Measurements from ENCODE around the gene WNT3. TPM values are rescaled to one million over a fixed set of nuclear protein-coding genes. Genes with fewer than 3 reads are reported as not detected.

Gene WNT3
- total RNA-seq, 1 donor from 2014 or later, result 2.0 TPM

GRCh38 chr17:46809110-46809571, 9.4 kb downstream of the WNT3 start:
- Mint-ChIP-seq H3K9me3 (ENCODE audit: unreplicated experiment) (peaks cover 3% of the 10 kb centered on the region), H3K27ac (ENCODE audit: unreplicated experiment) (no peak overlapping the region), H3K27me3 (ENCODE audit: unreplicated experiment) (peaks cover 16% of the 10 kb centered on the region), H3K4me1 (ENCODE audit: unreplicated experiment) (no peaks in the 10 kb centered on the region), H3K36me3 (ENCODE audit: unreplicated experiment) (no peaks in the 10 kb centered on the region), H3K4me3 (ENCODE audit: unreplicated experiment) (no peak overlapping the region)
- TF ChIP-seq, protein P1, sequence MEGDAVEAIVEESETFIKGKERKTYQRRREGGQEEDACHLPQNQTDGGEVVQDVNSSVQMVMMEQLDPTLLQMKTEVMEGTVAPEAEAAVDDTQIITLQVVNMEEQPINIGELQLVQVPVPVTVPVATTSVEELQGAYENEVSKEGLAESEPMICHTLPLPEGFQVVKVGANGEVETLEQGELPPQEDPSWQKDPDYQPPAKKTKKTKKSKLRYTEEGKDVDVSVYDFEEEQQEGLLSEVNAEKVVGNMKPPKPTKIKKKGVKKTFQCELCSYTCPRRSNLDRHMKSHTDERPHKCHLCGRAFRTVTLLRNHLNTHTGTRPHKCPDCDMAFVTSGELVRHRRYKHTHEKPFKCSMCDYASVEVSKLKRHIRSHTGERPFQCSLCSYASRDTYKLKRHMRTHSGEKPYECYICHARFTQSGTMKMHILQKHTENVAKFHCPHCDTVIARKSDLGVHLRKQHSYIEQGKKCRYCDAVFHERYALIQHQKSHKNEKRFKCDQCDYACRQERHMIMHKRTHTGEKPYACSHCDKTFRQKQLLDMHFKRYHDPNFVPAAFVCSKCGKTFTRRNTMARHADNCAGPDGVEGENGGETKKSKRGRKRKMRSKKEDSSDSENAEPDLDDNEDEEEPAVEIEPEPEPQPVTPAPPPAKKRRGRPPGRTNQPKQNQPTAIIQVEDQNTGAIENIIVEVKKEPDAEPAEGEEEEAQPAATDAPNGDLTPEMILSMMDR (IDR thresholded peaks at IDR 0.05), result no peak
- no peak for DNase-seq (ENCODE audit: extremely low spot score, unreplicated experiment)

- H3K27ac Mint-ChIP-seq (ENCODE audit: unreplicated experiment), result no peak overlapping the region
These were observed 12.7 kb downstream of the WNT3 start for GRCh38 chr17:46805771-46806170.

DNA sequence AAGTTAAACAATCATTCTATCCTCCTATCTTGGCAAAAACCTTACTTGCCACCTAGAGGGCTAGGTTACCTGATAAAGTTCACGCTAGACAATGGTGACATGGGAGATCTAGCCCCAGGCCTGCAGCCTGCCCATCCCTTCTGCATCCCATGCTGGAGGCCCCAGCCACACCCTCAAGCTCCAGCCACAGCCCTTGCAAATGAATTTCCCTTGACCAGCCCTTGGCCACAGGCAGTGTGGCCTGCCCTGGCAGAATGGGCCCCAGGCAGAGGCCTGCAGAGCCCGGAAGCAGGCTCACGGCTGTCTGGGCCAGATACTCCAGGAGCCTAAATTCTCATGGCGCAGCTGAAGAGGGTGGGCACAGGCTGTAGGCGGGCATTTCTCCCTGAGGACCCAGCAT, 14.9 kb downstream of the WNT3 start:
- DNase-seq (ENCODE audit: extremely low spot score, unreplicated experiment), result no peak
- Mint-ChIP-seq H3K4me3 (ENCODE audit: unreplicated experiment) (no peak overlapping the region), H3K9me3 (ENCODE audit: unreplicated experiment) (peaks cover 3% of the 10 kb centered on the region), H3K4me1 (ENCODE audit: unreplicated experiment) (no peaks in the 10 kb centered on the region), H3K27ac (ENCODE audit: unreplicated experiment) (no peak overlapping the region), H3K36me3 (ENCODE audit: unreplicated experiment) (no peaks in the 10 kb centered on the region), H3K27me3 (ENCODE audit: unreplicated experiment) (no peaks in the 10 kb centered on the region)
- TF ChIP-seq, protein P1 (IDR thresholded peaks at IDR 0.05), result no peak

More at GRCh38 chr17:46805771-46806170, 12.7 kb downstream of the WNT3 start:
- no peaks in the 10 kb centered on the region for H3K4me1 Mint-ChIP-seq (ENCODE audit: unreplicated experiment)
- no peak for DNase-seq (ENCODE audit: extremely low spot score, unreplicated experiment)
- H3K36me3 Mint-ChIP-seq (ENCODE audit: unreplicated experiment), result no peaks in the 10 kb centered on the region
- H3K27me3 Mint-ChIP-seq (ENCODE audit: unreplicated experiment), result no peaks in the 10 kb centered on the region
- H3K4me3 Mint-ChIP-seq (ENCODE audit: unreplicated experiment), result no peak overlapping the region
- TF ChIP-seq, protein P1 (IDR thresholded peaks at IDR 0.05), result no peak
- peaks cover 3% of the 10 kb centered on the region for H3K9me3 Mint-ChIP-seq (ENCODE audit: unreplicated experiment)

DNA sequence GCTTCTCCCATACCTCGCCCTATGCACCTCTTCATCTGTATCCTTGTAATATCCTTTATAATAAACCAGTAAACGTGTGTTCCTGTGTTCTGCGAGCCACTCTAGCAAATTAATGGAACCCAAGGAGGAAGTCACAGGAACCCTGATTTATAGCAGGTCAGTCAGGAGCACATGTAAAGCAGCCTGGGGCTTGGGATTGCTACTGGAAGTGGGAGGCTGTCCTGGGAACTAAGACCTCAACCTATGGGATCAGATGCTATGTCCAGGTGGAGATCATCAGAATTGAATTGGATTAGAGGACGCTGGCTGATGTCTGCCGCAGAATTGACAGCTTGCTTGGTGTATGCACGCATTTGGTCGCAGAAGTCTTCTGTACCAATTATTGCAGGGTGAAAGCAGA, 15.7 kb downstream of the WNT3 start:
- Mint-ChIP-seq H3K27me3 (ENCODE audit: unreplicated experiment) (no peaks in the 10 kb centered on the region), H3K36me3 (ENCODE audit: unreplicated experiment) (no peaks in the 10 kb centered on the region), H3K27ac (ENCODE audit: unreplicated experiment) (no peak overlapping the region), H3K9me3 (ENCODE audit: unreplicated experiment) (peaks cover 3% of the 10 kb centered on the region), H3K4me1 (ENCODE audit: unreplicated experiment) (no peaks in the 10 kb centered on the region), H3K4me3 (ENCODE audit: unreplicated experiment) (no peak overlapping the region)
- TF ChIP-seq, protein P1 (IDR thresholded peaks at IDR 0.05), result no peak
- no peak for DNase-seq (ENCODE audit: extremely low spot score, unreplicated experiment)

- Mint-ChIP-seq H3K36me3 (ENCODE audit: unreplicated experiment) (no peaks in the 10 kb centered on the region), H3K4me1 (ENCODE audit: unreplicated experiment) (peaks cover 2% of the 10 kb centered on the region), H3K27ac (ENCODE audit: unreplicated experiment) (no peak overlapping the region), H3K9me3 (ENCODE audit: unreplicated experiment) (peaks cover 3% of the 10 kb centered on the region), H3K4me3 (ENCODE audit: unreplicated experiment) (no peak overlapping the region), H3K27me3 (ENCODE audit: unreplicated experiment) (peaks cover 12% of the 10 kb centered on the region)
- no peak for DNase-seq (ENCODE audit: extremely low spot score, unreplicated experiment)
- TF ChIP-seq, protein P1 (IDR thresholded peaks at IDR 0.05), result no peak
These were observed 17.9 kb downstream of the WNT3 start for GRCh38 chr17:46800573-46800972.
